Suprapubic skin (tissue), 3 donors: ENCODE data around the gene HBP1.

Source experiments
- POLR2A ChIP-seq, 2 donors: fragments of 450-650 bp; IDR thresholded peaks; one replicate each; pipeline ENCODE4 v1.6.1; 2017; ENCODE audit warnings: antibody characterized with exemption in 2 of 2, mild to moderate bottlenecking in 2 of 2, moderate library complexity in 2 of 2
- TF ChIP-seq, protein P1 (sequence below), 2 donors: fragments of 200-600 bp in 1 of 2; fragments of 450-650 bp in 1 of 2; sonication (generic) in 1 of 2; IDR thresholded peaks; one replicate each; pipeline ENCODE4 v1.5.1; 2016 to 2019; ENCODE audit warnings: antibody characterized with exemption in 2 of 2, mild to moderate bottlenecking in 1 of 2, moderate library complexity in 1 of 2

DNA sequence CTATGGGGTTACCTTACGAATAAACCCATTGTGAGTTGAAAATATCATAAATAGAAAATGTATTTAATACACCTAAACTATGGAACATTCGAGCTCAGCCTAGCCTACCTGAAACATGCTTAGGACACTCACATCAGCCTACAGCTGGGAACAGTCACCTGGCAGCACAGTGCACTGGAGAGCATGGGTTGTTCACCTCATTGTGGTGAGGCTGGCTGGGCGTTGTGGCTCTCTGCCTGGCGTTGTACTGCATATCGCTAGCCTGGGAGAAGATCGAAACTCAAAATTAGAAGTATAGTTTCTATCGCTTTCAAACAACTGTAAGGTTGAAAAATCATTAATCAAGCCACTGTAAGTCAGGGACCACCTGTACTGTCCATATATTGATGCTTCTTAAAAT, 17.3 kb upstream of the HBP1 start:
- TF ChIP-seq POLR2A (IDR thresholded peaks at IDR 0.05): no peak
- TF ChIP-seq, protein P1, sequence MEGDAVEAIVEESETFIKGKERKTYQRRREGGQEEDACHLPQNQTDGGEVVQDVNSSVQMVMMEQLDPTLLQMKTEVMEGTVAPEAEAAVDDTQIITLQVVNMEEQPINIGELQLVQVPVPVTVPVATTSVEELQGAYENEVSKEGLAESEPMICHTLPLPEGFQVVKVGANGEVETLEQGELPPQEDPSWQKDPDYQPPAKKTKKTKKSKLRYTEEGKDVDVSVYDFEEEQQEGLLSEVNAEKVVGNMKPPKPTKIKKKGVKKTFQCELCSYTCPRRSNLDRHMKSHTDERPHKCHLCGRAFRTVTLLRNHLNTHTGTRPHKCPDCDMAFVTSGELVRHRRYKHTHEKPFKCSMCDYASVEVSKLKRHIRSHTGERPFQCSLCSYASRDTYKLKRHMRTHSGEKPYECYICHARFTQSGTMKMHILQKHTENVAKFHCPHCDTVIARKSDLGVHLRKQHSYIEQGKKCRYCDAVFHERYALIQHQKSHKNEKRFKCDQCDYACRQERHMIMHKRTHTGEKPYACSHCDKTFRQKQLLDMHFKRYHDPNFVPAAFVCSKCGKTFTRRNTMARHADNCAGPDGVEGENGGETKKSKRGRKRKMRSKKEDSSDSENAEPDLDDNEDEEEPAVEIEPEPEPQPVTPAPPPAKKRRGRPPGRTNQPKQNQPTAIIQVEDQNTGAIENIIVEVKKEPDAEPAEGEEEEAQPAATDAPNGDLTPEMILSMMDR (IDR thresholded peaks at IDR 0.05): no peak
